Right lobe of liver (tissue), 4 donors: ENCODE data around the gene TNFRSF6B.

Experiments used
- POLR2A ChIP-seq: fragments of 450-650 bp; IDR thresholded peaks from one replicate; pipeline ENCODE4 v1.6.1; 2017; ENCODE audit warnings: antibody characterized with exemption, mild to moderate bottlenecking
- TF ChIP-seq, protein P1 (sequence below), 4 donors: fragments of 200-600 bp in 3 of 4; fragments of 450-650 bp in 1 of 4; IDR thresholded peaks; one replicate each; pipeline versions ENCODE4 v1.5.1 to v1.8.0; 2016 to 2022; ENCODE audit warnings: antibody characterized with exemption in 4 of 4, mild to moderate bottlenecking in 2 of 4
- donor health status: DM: no; HTN: no; CAD: no.
- donor health status: DM: no; HTN: no; CAD: no.
- donor health status: DM: no; HTN: yes; CAD: no.

DNA sequence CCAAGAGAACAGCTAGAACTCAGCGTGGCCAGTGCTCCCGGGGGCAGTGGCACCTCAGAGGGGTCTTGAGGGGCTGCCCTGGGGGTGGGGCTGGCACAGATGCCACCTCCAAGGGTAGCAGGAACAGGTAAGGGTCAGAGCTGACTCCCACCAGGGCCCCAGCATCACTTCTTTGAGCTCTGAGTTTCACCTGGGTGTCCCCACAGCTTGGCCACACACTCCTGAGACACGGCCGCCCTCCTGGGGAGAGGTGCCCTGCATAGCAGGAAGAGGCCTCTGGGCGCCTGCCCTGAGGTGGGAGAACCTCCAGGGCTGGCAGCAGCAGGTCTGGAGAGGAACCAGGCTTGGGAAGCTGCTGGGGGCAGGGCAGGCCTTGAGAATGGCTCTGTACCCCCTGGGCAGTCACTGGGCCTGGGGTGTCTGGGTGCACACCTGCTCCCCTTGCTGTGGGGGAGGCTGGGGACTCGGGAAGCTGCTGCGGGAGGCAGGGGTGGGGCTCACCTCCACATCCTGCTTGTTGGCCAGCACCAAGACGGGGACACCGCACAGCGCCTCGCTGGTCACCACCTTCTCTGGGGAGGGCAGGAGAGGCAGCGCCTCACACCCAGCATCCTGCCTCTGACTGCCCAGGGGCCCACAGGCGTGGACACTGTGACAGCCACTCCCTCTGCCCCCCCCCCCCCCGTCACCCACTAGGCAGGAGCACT lies 5.0 kb downstream of the TNFRSF6B start:
- TF ChIP-seq, protein P1, sequence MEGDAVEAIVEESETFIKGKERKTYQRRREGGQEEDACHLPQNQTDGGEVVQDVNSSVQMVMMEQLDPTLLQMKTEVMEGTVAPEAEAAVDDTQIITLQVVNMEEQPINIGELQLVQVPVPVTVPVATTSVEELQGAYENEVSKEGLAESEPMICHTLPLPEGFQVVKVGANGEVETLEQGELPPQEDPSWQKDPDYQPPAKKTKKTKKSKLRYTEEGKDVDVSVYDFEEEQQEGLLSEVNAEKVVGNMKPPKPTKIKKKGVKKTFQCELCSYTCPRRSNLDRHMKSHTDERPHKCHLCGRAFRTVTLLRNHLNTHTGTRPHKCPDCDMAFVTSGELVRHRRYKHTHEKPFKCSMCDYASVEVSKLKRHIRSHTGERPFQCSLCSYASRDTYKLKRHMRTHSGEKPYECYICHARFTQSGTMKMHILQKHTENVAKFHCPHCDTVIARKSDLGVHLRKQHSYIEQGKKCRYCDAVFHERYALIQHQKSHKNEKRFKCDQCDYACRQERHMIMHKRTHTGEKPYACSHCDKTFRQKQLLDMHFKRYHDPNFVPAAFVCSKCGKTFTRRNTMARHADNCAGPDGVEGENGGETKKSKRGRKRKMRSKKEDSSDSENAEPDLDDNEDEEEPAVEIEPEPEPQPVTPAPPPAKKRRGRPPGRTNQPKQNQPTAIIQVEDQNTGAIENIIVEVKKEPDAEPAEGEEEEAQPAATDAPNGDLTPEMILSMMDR (IDR thresholded peaks at IDR 0.05), result no peak
- no peak for TF ChIP-seq POLR2A
